ENCODE results near the gene GABRG3. TPM values are rescaled to one million over a fixed set of nuclear protein-coding genes. Genes with fewer than 3 reads are reported as not detected.

GABRG3 gene
- total RNA-seq, 1 experiment from 2014 or later: not detected

DNA sequence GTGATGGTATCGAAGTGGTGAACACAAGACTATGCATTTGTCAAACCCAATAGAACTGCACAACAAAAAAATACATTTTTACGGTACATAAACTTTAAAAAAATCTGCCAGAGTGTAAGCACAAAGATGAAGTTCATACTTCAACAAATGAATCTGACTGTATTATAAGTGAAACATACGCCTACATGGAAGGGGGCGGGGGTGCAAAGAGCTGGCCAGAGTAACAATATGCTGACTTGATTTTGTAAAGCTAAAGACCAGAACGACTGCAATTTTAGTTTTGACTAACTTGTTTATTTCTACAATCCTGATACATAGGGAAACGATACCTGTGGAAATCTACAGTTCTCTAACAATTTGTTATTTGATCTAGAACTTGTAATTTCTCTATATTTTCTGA, 426.0 kb downstream of the GABRG3 start:
- H3K9me2 ChIP-seq (ENCODE audit: insufficient read depth): no peaks in the 10 kb centered on the region
- no peak overlapping the region for H3K4me2 ChIP-seq (ENCODE audit: low read length)
- intact Hi-C loops (cut with micrococcal nuclease): no loop called here
- no peaks in the 10 kb centered on the region for H3K27me3 ChIP-seq (ENCODE audit: insufficient read depth, low read length)
- RAD21 ChIA-PET (ENCODE audit: low non-redundant PET in 1 of 2, low total read pairs in 2 of 2, uncharacterized antibody in 2 of 2, unreplicated experiment in 2 of 2): no interaction called here
- H3K27ac ChIP-seq (ENCODE audit: low read depth, low read length): no peak overlapping the region
- TF ChIP-seq JUND (IDR thresholded peaks at IDR 0.05) (no peak), ZNF274 (IDR thresholded peaks at IDR 0.05; ENCODE audit: low read depth, low read length) (no peak), POLR2AphosphoS5 (IDR thresholded peaks at IDR 0.05; ENCODE audit: low read depth, low read length) (no peak), SRF (IDR thresholded peaks at IDR 0.05; ENCODE audit: low read depth) (no peak), FOSL1 (IDR thresholded peaks at IDR 0.05; ENCODE audit: low read depth) (no peak), EGR1 (IDR thresholded peaks at IDR 0.05; ENCODE audit: low read depth) (no peak)
- TF ChIP-seq, protein P1, sequence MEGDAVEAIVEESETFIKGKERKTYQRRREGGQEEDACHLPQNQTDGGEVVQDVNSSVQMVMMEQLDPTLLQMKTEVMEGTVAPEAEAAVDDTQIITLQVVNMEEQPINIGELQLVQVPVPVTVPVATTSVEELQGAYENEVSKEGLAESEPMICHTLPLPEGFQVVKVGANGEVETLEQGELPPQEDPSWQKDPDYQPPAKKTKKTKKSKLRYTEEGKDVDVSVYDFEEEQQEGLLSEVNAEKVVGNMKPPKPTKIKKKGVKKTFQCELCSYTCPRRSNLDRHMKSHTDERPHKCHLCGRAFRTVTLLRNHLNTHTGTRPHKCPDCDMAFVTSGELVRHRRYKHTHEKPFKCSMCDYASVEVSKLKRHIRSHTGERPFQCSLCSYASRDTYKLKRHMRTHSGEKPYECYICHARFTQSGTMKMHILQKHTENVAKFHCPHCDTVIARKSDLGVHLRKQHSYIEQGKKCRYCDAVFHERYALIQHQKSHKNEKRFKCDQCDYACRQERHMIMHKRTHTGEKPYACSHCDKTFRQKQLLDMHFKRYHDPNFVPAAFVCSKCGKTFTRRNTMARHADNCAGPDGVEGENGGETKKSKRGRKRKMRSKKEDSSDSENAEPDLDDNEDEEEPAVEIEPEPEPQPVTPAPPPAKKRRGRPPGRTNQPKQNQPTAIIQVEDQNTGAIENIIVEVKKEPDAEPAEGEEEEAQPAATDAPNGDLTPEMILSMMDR (IDR thresholded peaks at IDR 0.05 in 2 of 3, conservative IDR thresholded peaks at IDR 0.05 in 1 of 3; ENCODE audit: borderline replicate concordance in 1 of 3, insufficient read depth in 1 of 3, low read depth in 2 of 3, low read length in 2 of 3): no peak
- CTCF ChIA-PET: no interaction called here
- no peak overlapping the region for H3K9ac ChIP-seq (ENCODE audit: low read length)
- peaks cover 9 to 25% of the 10 kb centered on the region in 2 experiments; a peak in 3 of 4 replicates for H3K9me3 ChIP-seq (ENCODE audit: control insufficient read depth in 1 of 2, insufficient read depth in 1 of 2, low read depth in 1 of 2, low read length in 2 of 2)
- no TSS peak for BruUV-seq (replicated peaks)
- H3K4me3 ChIP-seq (replicated peaks in 1 of 2; ENCODE audit: low read depth in 1 of 2, low read length in 2 of 2): no peak overlapping the region
- H3K4me1 ChIP-seq (ENCODE audit: control insufficient read depth in 1 of 2, insufficient read depth in 2 of 2, low read length in 2 of 2): no peaks in the 10 kb centered on the region
- POLR2A ChIA-PET: no interaction called here
- H3K36me3 ChIP-seq (ENCODE audit: control insufficient read depth in 1 of 2, insufficient read depth in 2 of 2, low read length in 2 of 2): no peaks in the 10 kb centered on the region
- ATAC-seq (no peak), DNase-seq (ENCODE audit: low read depth, low spot score) (no peak)
- H4K20me1 ChIP-seq (ENCODE audit: insufficient read depth): no peaks in the 10 kb centered on the region
- H2AFZ ChIP-seq (ENCODE audit: low read depth, low read length, poor library complexity, severe bottlenecking): no peak overlapping the region
- no peaks in the 10 kb centered on the region for H3K79me2 ChIP-seq (ENCODE audit: insufficient read depth, low read length)

DNA sequence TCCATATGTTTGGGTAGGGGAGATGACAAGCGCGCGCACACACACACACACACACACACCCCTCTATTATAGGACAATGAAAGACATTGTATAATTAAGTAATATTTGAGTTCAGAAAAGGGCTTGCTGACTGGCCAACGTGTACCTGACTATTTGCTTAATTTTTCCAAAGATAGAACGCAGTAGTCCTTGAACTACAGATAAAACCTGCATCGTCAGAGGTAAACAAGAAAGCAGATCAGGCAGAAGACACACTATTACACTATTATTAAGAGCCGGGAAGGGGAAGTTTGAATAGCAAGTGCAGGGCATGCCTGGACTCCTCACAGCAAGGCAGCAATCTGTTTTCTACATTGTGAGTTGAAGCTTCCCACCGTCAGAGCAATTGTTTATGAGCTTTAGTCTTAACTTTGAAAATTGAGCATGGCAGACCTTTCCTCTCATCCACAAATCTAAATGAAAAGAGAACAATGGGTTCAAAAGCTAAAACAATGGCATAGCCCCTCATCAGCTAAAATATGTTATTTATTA, 427.7 kb downstream of the GABRG3 start:
- H4K20me1 ChIP-seq (ENCODE audit: insufficient read depth): no peaks in the 10 kb centered on the region
- no peak for ATAC-seq
- ChIA-PET RAD21 (ENCODE audit: low non-redundant PET in 1 of 2, low total read pairs in 2 of 2, uncharacterized antibody in 2 of 2, unreplicated experiment in 2 of 2) (no interaction called here), POLR2A (no interaction called here), CTCF (no interaction called here)
- peaks cover 6 to 20% of the 10 kb centered on the region in 2 experiments; a peak in 3 of 4 replicates for H3K9me3 ChIP-seq (ENCODE audit: control insufficient read depth in 1 of 2, insufficient read depth in 1 of 2, low read depth in 1 of 2, low read length in 2 of 2)
- no peak overlapping the region for H3K4me2 ChIP-seq (ENCODE audit: low read length)
- no peaks in the 10 kb centered on the region for H3K79me2 ChIP-seq (ENCODE audit: insufficient read depth, low read length)
- no TSS peak for BruUV-seq (replicated peaks)
- no peak overlapping the region for H3K9ac ChIP-seq (ENCODE audit: low read length)
- H3K27ac ChIP-seq (ENCODE audit: low read depth, low read length): no peak overlapping the region
- no peak for DNase-seq (ENCODE audit: low read depth, low spot score)
- no peaks in the 10 kb centered on the region for H3K27me3 ChIP-seq (ENCODE audit: insufficient read depth, low read length)
- no peaks in the 10 kb centered on the region for H3K4me1 ChIP-seq (ENCODE audit: control insufficient read depth in 1 of 2, insufficient read depth in 2 of 2, low read length in 2 of 2)
- no peak overlapping the region for H3K4me3 ChIP-seq (replicated peaks in 1 of 2; ENCODE audit: low read depth in 1 of 2, low read length in 2 of 2)
- intact Hi-C loops (cut with micrococcal nuclease): no loop called here
- no peak overlapping the region for H2AFZ ChIP-seq (ENCODE audit: low read depth, low read length, poor library complexity, severe bottlenecking)
- H3K36me3 ChIP-seq (ENCODE audit: control insufficient read depth in 1 of 2, insufficient read depth in 2 of 2, low read length in 2 of 2): no peaks in the 10 kb centered on the region
- H3K9me2 ChIP-seq (ENCODE audit: insufficient read depth): no peaks in the 10 kb centered on the region
- TF ChIP-seq POLR2AphosphoS5 (IDR thresholded peaks at IDR 0.05; ENCODE audit: low read depth, low read length) (no peak), ZFX (IDR thresholded peaks at IDR 0.05) (no peak), EZH2 (IDR thresholded peaks at IDR 0.05) (no peak), POLR2A (IDR thresholded peaks at IDR 0.05; ENCODE audit: borderline replicate concordance, extremely low read depth, insufficient read depth, insufficient read length) (no peak), CBX3 (IDR thresholded peaks at IDR 0.05; ENCODE audit: low read depth) (no peak), SRF (IDR thresholded peaks at IDR 0.05; ENCODE audit: low read depth) (no peak), CEBPB (IDR thresholded peaks at IDR 0.05; ENCODE audit: low read depth) (no peak), EGR1 (IDR thresholded peaks at IDR 0.05; ENCODE audit: low read depth) (no peak), ELF1 (IDR thresholded peaks at IDR 0.05; ENCODE audit: borderline replicate concordance, low read depth) (no peak), JUND (IDR thresholded peaks at IDR 0.05) (no peak), TCF7L2 (IDR thresholded peaks at IDR 0.05; ENCODE audit: borderline replicate concordance, extremely low read depth, insufficient read depth, insufficient read length) (no peak), ZNF274 (IDR thresholded peaks at IDR 0.05; ENCODE audit: low read depth, low read length) (no peak), EZH2phosphoT487 (IDR thresholded peaks at IDR 0.05; ENCODE audit: borderline replicate concordance) (no peak), YY1 (IDR thresholded peaks at IDR 0.05; ENCODE audit: extremely low read depth, insufficient replicate concordance, low read depth, low read length) (no peak), RAD21 (IDR thresholded peaks at IDR 0.05; ENCODE audit: low read depth) (no peak), SIN3A (IDR thresholded peaks at IDR 0.05; ENCODE audit: low read depth) (no peak)
- TF ChIP-seq, protein P1 (IDR thresholded peaks at IDR 0.05 in 2 of 3, conservative IDR thresholded peaks at IDR 0.05 in 1 of 3; ENCODE audit: borderline replicate concordance in 1 of 3, insufficient read depth in 1 of 3, low read depth in 2 of 3, low read length in 2 of 3): no peak

All from HCT116 (cell line).